MM.1S (cell line): ENCODE results near the gene NBAS.

Experiments used
- DNase-seq: peaks from one replicate; pipeline ENCODE4 v3.0.0-alpha.2; 2015
- H2AFZ ChIP-seq: fragments of 300-600 bp; sonication (generic); 2 replicates; pipeline ENCODE4 v1.6.0; 2016; ENCODE audit warnings: antibody characterized with exemption, low read length
- H3F3A ChIP-seq: fragments of 300-600 bp; sonication (generic); 2 replicates; pipeline ENCODE4 v1.6.1; 2016; ENCODE audit warnings: mild to moderate bottlenecking, antibody characterized with exemption, low read length, moderate library complexity, mixed read lengths; ENCODE audit not compliant: insufficient read depth
- H3K27ac ChIP-seq: fragments of 300-600 bp; sonication (generic); 2 replicates; pipeline ENCODE4 v1.5.1; 2016; ENCODE audit warnings: mild to moderate bottlenecking, low read length
- H3K27me3 ChIP-seq: fragments of 300-600 bp; sonication (generic); replicated peaks from 2 replicates; pipeline ENCODE4 v1.6.0; 2016; ENCODE audit warnings: low read length; ENCODE audit not compliant: insufficient read depth
- H3K36me3 ChIP-seq: fragments of 300-600 bp; sonication (generic); replicated peaks from 2 replicates; pipeline ENCODE4 v1.6.1; 2016; ENCODE audit warnings: mild to moderate bottlenecking, low read length, mixed read lengths; ENCODE audit not compliant: insufficient read depth
- H3K4me1 ChIP-seq: fragments of 300-600 bp; sonication (generic); 2 replicates; pipeline ENCODE4 v1.6.1; 2016; ENCODE audit warnings: low read length, mixed read lengths
- H3K4me2 ChIP-seq: fragments of 300-600 bp; sonication (generic); 2 replicates; pipeline ENCODE4 v1.6.0; 2016; ENCODE audit warnings: low read depth, low read length
- H3K4me3 ChIP-seq: fragments of 300-600 bp; sonication (generic); 2 replicates; pipeline ENCODE4 v1.5.1; 2016; ENCODE audit warnings: low read length, mixed read lengths
- H3K79me2 ChIP-seq: fragments of 300-600 bp; sonication (generic); 2 replicates; pipeline ENCODE4 v1.6.1; 2016; ENCODE audit warnings: mixed run types, low read length, mixed read lengths
- H3K9ac ChIP-seq: fragments of 300-600 bp; sonication (generic); 2 replicates; pipeline ENCODE4 v1.6.1; 2016; ENCODE audit warnings: low read length, mixed read lengths
- H3K9me2 ChIP-seq: fragments of 300-600 bp; sonication (generic); replicated peaks from 2 replicates; pipeline ENCODE4 v1.6.1; 2016; ENCODE audit warnings: mild to moderate bottlenecking, low read length, mixed read lengths; ENCODE audit not compliant: insufficient read depth
- H3K9me3 ChIP-seq: fragments of 300-600 bp; sonication (generic); replicated peaks from 2 replicates; pipeline ENCODE4 v1.6.1; 2016; ENCODE audit warnings: mild to moderate bottlenecking, low read length, mixed read lengths; ENCODE audit not compliant: insufficient read depth
- H4K20me1 ChIP-seq: fragments of 300-600 bp; sonication (generic); 2 replicates; pipeline ENCODE4 v1.6.1; 2016; ENCODE audit warnings: mild to moderate bottlenecking, low read length, moderate library complexity, mixed read lengths; ENCODE audit not compliant: insufficient read depth
- EZH2 ChIP-seq: fragments of 300-600 bp; sonication (generic); optimal IDR thresholded peaks from 2 replicates; pipeline ENCODE3; 2017; ENCODE audit warnings: low read depth, mild to moderate bottlenecking, antibody characterized with exemption, low read length, mixed read lengths
- EZH2phosphoT487 ChIP-seq: fragments of 300-600 bp; sonication (generic); IDR thresholded peaks from 2 replicates; pipeline ENCODE4 v1.6.1; 2018; ENCODE audit warnings: antibody characterized with exemption, low read length
- TF ChIP-seq, protein P1 (sequence below): fragments of 300-600 bp; sonication (generic); IDR thresholded peaks from 2 replicates; pipeline ENCODE4 v1.5.1; 2016; ENCODE audit warnings: antibody characterized with exemption, low read length, mixed read lengths

Gene NBAS

DNA sequence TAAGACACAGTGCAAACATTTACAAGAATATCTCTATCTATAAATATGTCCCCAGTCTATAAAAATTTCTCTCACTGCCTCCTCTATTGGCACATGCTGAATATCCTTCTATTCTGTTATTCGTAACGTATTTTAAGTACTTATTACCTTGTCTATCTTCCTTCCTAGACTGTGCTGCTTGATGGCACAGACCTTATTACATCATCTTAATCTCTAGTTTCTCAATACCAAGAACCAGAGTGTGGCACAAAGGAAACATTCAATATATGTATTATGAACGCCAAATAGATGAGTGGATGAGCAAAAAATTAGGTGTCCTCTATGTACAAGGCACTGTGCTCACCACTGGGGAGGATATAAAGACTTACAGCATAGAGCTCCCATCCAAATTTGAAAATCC, 282.8 kb downstream of the NBAS start:
- no peak overlapping the region for H3K27ac ChIP-seq
- no peak for DNase-seq
- no peak for TF ChIP-seq EZH2phosphoT487
- TF ChIP-seq EZH2: no peak
- TF ChIP-seq, protein P1, sequence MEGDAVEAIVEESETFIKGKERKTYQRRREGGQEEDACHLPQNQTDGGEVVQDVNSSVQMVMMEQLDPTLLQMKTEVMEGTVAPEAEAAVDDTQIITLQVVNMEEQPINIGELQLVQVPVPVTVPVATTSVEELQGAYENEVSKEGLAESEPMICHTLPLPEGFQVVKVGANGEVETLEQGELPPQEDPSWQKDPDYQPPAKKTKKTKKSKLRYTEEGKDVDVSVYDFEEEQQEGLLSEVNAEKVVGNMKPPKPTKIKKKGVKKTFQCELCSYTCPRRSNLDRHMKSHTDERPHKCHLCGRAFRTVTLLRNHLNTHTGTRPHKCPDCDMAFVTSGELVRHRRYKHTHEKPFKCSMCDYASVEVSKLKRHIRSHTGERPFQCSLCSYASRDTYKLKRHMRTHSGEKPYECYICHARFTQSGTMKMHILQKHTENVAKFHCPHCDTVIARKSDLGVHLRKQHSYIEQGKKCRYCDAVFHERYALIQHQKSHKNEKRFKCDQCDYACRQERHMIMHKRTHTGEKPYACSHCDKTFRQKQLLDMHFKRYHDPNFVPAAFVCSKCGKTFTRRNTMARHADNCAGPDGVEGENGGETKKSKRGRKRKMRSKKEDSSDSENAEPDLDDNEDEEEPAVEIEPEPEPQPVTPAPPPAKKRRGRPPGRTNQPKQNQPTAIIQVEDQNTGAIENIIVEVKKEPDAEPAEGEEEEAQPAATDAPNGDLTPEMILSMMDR: no peak
- H3K9me2 ChIP-seq: no peaks in the 10 kb centered on the region
- H3F3A ChIP-seq: no peaks in the 10 kb centered on the region
- no peak overlapping the region for H3K4me2 ChIP-seq
- no peak overlapping the region for H3K9ac ChIP-seq
- H3K79me2 ChIP-seq: no peaks in the 10 kb centered on the region
- no peak overlapping the region for H2AFZ ChIP-seq
- no peaks in the 10 kb centered on the region for H3K9me3 ChIP-seq
- no peaks in the 10 kb centered on the region for H4K20me1 ChIP-seq
- H3K4me1 ChIP-seq: no peaks in the 10 kb centered on the region
- no peak overlapping the region for H3K4me3 ChIP-seq
- no peaks in the 10 kb centered on the region for H3K27me3 ChIP-seq
- no peaks in the 10 kb centered on the region for H3K36me3 ChIP-seq

DNA sequence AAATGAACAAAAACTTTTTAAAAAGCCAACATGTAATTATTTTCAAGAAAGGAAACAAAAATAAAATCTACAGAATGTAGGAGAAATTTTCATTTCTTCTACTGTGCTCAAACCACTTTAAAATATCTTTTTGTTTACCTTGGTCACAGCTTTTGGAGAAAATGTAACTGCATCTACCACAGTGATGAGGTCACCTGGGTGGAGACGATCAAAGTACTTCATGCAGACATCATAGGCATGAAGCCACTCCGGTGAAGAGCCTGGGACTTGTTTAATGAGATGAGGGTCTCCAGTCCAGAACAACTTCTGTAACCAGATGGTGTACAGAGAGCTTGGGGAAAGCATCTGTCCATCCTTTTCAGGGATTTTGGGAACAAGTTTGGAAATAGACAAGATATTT, 285.8 kb downstream of the NBAS start:
- no peaks in the 10 kb centered on the region for H3K9me2 ChIP-seq
- TF ChIP-seq, protein P1: no peak
- TF ChIP-seq EZH2phosphoT487: no peak
- TF ChIP-seq EZH2: no peak
- no peak for DNase-seq
- no peaks in the 10 kb centered on the region for H3K79me2 ChIP-seq
- H3K27ac ChIP-seq: no peak overlapping the region
- H4K20me1 ChIP-seq: no peaks in the 10 kb centered on the region
- H3K27me3 ChIP-seq: no peaks in the 10 kb centered on the region
- H2AFZ ChIP-seq: no peak overlapping the region
- H3K4me1 ChIP-seq: no peaks in the 10 kb centered on the region
- H3K4me2 ChIP-seq: no peak overlapping the region
- H3K9ac ChIP-seq: no peak overlapping the region
- H3K4me3 ChIP-seq: no peak overlapping the region
- H3K9me3 ChIP-seq: no peaks in the 10 kb centered on the region
- H3F3A ChIP-seq: no peaks in the 10 kb centered on the region
- H3K36me3 ChIP-seq: no peaks in the 10 kb centered on the region

DNA sequence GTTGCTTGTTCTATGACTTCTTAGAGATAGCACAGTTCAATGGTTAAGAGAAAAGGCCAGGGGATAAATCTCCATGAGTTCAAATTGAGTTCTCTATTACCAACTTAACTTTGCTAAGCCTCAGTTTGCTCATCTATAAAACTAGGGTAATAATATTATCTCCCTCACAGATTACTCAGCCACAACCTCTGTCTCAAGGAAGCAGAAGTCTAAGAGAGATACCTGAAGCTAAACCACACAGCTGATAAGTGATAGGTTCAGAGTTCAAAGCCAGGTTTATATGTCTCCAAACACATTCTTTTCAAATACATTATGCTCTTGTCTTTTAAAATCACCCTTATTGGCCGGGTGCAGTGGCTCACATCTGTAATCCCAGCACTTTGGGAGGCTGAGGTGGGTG, 287.7 kb downstream of the NBAS start:
- Histone ChIP-seq H3K36me3 (no peaks in the 10 kb centered on the region), H3K9ac (no peak overlapping the region), H3F3A (no peaks in the 10 kb centered on the region; the same call in 1 of the 2 replicates), H3K4me1 (no peaks in the 10 kb centered on the region), H3K79me2 (no peaks in the 10 kb centered on the region), H3K4me3 (no peak overlapping the region), H2AFZ (no peak overlapping the region), H3K9me3 (no peaks in the 10 kb centered on the region), H4K20me1 (no peaks in the 10 kb centered on the region), H3K9me2 (no peaks in the 10 kb centered on the region), H3K4me2 (no peak overlapping the region), H3K27ac (no peak overlapping the region), H3K27me3 (no peaks in the 10 kb centered on the region)
- DNase-seq: no peak
- TF ChIP-seq, protein P1: no peak
- TF ChIP-seq EZH2: no peak
- TF ChIP-seq EZH2phosphoT487: no peak

DNA sequence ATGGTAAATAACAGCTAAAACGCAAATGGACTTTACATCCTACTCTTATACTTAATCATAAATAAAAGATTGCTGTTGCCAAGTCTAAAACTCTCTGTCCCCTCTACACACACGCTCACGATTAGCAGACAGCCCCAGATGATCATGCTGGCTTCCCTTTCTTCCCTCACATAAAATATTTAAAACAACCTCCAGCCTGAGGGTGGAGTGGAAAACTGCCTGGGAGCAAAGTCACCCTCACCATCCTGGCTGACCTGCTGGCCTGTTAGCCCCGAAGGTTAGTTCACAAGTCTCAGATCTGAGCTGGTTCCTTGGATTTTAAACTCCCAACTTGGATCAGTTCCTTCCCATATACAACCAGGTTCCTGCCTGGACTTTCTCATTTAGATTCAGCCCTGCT, 288.2 kb downstream of the NBAS start:
- H4K20me1 ChIP-seq: no peaks in the 10 kb centered on the region
- H3K36me3 ChIP-seq: no peaks in the 10 kb centered on the region
- no peaks in the 10 kb centered on the region; the same call in 1 of the 2 replicates for H3F3A ChIP-seq
- TF ChIP-seq, protein P1: no peak
- TF ChIP-seq EZH2phosphoT487 (no peak), EZH2 (no peak)
- H2AFZ ChIP-seq: no peak overlapping the region
- no peaks in the 10 kb centered on the region for H3K9me2 ChIP-seq
- no peak overlapping the region for H3K4me2 ChIP-seq
- H3K4me1 ChIP-seq: no peaks in the 10 kb centered on the region
- no peak overlapping the region for H3K4me3 ChIP-seq
- no peak overlapping the region for H3K9ac ChIP-seq
- no peak for DNase-seq
- no peaks in the 10 kb centered on the region for H3K9me3 ChIP-seq
- H3K27me3 ChIP-seq: no peaks in the 10 kb centered on the region
- no peak overlapping the region for H3K27ac ChIP-seq
- no peaks in the 10 kb centered on the region for H3K79me2 ChIP-seq
